Measurements from ENCODE around the gene SAMD7. TPM values are rescaled to one million over a fixed set of nuclear protein-coding genes. Genes with fewer than 3 reads are reported as not detected.
A peak's percentile ranks its signal among the peaks of the same experiment; 100 is the strongest.

The SAMD7 gene
- total and polyA plus RNA-seq, 2 of the 13 experiments (the other 11 are each of a cell fraction or from before 2014, with no cell fraction given) = not detected

- TF ChIP-seq SRSF4 (IDR thresholded peaks at IDR 0.05; ENCODE audit: low read depth, low read length, poor library complexity, severe bottlenecking) (no peak), ZNF619 (CRISPR knock-in tag; IDR thresholded peaks at IDR 0.05) (no peak), ZNF737 (CRISPR knock-in tag; IDR thresholded peaks at IDR 0.05; ENCODE audit: borderline replicate concordance) (no peak), MEIS1 (CRISPR knock-in tag; IDR thresholded peaks at IDR 0.05; ENCODE audit: borderline replicate concordance) (no peak), MLLT10 (CRISPR knock-in tag; IDR thresholded peaks at IDR 0.05) (no peak), ZNF775 (CRISPR knock-in tag; IDR thresholded peaks at IDR 0.05; ENCODE audit: borderline replicate concordance) (no peak), CTCF (CRISPR knock-in tag; IDR thresholded peaks at IDR 0.05) (no peak), ZNF451 (CRISPR knock-in tag; IDR thresholded peaks at IDR 0.05) (no peak; the same call in 1 of the 2 replicates), ZNF292 (CRISPR knock-in tag; IDR thresholded peaks at IDR 0.05; ENCODE audit: borderline replicate concordance, low read depth) (no peak; the same call in 1 of the 2 replicates), PRMT3 (CRISPR knock-in tag; IDR thresholded peaks at IDR 0.05; ENCODE audit: borderline replicate concordance, low read depth) (no peak), GATAD2A (CRISPR knock-in tag; IDR thresholded peaks at IDR 0.05) (no peak), KMT2A (CRISPR knock-in tag; IDR thresholded peaks at IDR 0.05) (no peak), SMAD9 (CRISPR knock-in tag; IDR thresholded peaks at IDR 0.05) (no peak), ZNF777 (CRISPR knock-in tag; IDR thresholded peaks at IDR 0.05) (no peak), ZNF251 (CRISPR knock-in tag; IDR thresholded peaks at IDR 0.05) (no peak), ZNF7 (CRISPR knock-in tag; IDR thresholded peaks at IDR 0.05) (no peak), ZFP37 (CRISPR knock-in tag; IDR thresholded peaks at IDR 0.05; ENCODE audit: borderline replicate concordance) (no peak; the same call in 1 of the 2 replicates), ZNF589 (CRISPR knock-in tag; conservative IDR thresholded peaks at IDR 0.05) (no peak), GPN1 (CRISPR knock-in tag; IDR thresholded peaks at IDR 0.05; ENCODE audit: borderline replicate concordance) (no peak), ZNF17 (CRISPR knock-in tag; IDR thresholded peaks at IDR 0.05) (0 out of 2 replicates have a peak, but pooled peaks have one; percentile 33)
- TF ChIP-seq, protein P1, sequence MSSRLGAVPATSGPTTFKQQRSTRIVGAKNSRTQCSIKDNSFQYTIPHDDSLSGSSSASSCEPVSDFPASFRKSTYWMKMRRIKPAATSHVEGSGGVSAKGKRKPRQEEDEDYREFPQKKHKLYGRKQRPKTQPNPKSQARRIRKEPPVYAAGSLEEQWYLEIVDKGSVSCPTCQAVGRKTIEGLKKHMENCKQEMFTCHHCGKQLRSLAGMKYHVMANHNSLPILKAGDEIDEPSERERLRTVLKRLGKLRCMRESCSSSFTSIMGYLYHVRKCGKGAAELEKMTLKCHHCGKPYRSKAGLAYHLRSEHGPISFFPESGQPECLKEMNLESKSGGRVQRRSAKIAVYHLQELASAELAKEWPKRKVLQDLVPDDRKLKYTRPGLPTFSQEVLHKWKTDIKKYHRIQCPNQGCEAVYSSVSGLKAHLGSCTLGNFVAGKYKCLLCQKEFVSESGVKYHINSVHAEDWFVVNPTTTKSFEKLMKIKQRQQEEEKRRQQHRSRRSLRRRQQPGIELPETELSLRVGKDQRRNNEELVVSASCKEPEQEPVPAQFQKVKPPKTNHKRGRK (CRISPR knock-in tag; IDR thresholded peaks at IDR 0.05) = 0 out of 2 replicates have a peak, but pooled peaks have one; percentile 20
- TF ChIP-seq, protein P2, sequence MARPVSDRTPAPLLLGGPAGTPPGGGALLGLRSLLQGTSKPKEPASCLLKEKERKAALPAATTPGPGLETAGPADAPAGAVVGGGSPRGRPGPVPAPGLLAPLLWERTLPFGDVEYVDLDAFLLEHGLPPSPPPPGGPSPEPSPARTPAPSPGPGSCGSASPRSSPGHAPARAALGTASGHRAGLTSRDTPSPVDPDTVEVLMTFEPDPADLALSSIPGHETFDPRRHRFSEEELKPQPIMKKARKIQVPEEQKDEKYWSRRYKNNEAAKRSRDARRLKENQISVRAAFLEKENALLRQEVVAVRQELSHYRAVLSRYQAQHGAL (CRISPR knock-in tag; IDR thresholded peaks at IDR 0.05; ENCODE audit: not compliant biosample characterization) = no peak
- TF ChIP-seq, protein P3, sequence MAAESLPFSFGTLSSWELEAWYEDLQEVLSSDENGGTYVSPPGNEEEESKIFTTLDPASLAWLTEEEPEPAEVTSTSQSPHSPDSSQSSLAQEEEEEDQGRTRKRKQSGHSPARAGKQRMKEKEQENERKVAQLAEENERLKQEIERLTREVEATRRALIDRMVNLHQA (CRISPR knock-in tag; IDR thresholded peaks at IDR 0.05) = no peak
- TF ChIP-seq, protein P4, sequence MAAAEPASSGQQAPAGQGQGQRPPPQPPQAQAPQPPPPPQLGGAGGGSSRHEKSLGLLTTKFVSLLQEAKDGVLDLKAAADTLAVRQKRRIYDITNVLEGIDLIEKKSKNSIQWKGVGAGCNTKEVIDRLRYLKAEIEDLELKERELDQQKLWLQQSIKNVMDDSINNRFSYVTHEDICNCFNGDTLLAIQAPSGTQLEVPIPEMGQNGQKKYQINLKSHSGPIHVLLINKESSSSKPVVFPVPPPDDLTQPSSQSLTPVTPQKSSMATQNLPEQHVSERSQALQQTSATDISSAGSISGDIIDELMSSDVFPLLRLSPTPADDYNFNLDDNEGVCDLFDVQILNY (CRISPR knock-in tag; conservative IDR thresholded peaks at IDR 0.05) = no peak
These were observed 55.9 kb downstream of the SAMD7 start (continued) for GRCh38 chr3:169966951-169967915.
